Activated CD4-positive, alpha-beta T cell treated with anti-CD3 and anti-CD28 coated beads, Interleukin-2, amount 10 ng/mL, durations not matched to agents 24 days and 14 days (primary cell): ENCODE data around the gene TAF7L. TPM values are rescaled to one million over a fixed set of nuclear protein-coding genes. Genes with fewer than 3 reads are reported as not detected.

Experiments used
- DNase-seq: peaks from one replicate; pipeline ENCODE4 v3.0.0; 2022
- H3K27ac Mint-ChIP-seq: one replicate; pipeline ENCODE4 v1.8.0; 2022; ENCODE audit warnings: mild to moderate bottlenecking, mixed read lengths
- H3K27me3 Mint-ChIP-seq: one replicate; pipeline ENCODE4 v1.8.0; 2022; ENCODE audit warnings: mixed read lengths
- H3K36me3 Mint-ChIP-seq: one replicate; pipeline ENCODE4 v1.8.0; 2022; ENCODE audit warnings: low read depth, mild to moderate bottlenecking, mixed read lengths
- H3K4me1 Mint-ChIP-seq: one replicate; pipeline ENCODE4 v1.8.0; 2021; ENCODE audit warnings: mixed read lengths
- H3K4me3 Mint-ChIP-seq: one replicate; pipeline ENCODE4 v1.8.0; 2022; ENCODE audit warnings: mild to moderate bottlenecking, moderate library complexity, mixed read lengths
- H3K9me3 Mint-ChIP-seq: one replicate; pipeline ENCODE4 v1.8.0; 2021; ENCODE audit warnings: mixed read lengths
- intact Hi-C: fragments of 100-400 bp; cut with micrococcal nuclease; formaldehyde crosslinking; loops from one replicate; pipeline ENCODE4 v1.15.1; 2023
- total RNA-seq: library from RNA; stranded (reverse); gene quantifications from 2 replicates; pipeline ENCODE4 v1.2.3, GENCODE V29; 2022

TAF7L gene
- total RNA-seq, 1 donor from 2014 or later = 0.19 TPM

DNA sequence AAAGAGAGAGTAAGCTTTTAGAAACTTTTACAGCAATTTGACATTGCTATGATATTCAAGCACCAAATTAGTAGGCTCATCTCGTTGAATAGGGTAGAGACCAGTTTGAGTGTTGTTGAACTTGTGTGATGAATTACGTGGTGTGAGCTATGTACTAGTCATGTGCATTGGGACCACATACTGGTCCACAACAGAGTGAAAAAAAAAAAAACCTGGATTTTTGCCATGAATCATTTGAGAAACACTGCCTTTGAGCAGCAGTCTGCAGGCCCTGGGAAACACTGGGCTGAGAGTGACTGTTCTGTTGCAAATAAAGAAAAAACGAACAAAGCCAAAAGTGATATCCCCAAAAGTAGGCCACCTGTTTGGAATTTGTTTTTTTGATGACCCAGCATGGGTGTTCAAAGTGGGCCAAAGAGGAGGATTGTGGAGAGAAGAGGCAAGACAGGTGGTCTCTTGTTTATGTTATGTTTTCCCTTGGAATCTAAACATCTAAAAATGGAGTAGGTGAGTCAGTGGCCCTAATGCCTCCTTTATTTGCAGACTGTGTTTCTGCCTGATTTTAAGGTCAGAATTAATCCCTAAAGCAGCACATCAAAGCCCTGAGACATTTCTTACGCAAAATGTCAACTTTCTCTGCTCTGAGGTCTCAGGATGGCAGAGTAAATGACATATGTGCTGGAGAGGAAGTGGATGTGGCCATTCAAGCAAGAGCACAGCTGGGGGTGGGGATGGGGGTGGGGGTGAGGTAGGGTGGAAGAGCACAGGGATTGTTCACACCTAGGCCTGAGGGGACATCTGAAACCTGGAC is 33.5 kb downstream of the TAF7L start:
- H3K27me3 Mint-ChIP-seq = no peaks in the 10 kb centered on the region
- H3K36me3 Mint-ChIP-seq = no peaks in the 10 kb centered on the region
- intact Hi-C loops = no loop called here
- H3K4me1 Mint-ChIP-seq = peaks cover 4% of the 10 kb centered on the region
- DNase-seq = no peak
- H3K9me3 Mint-ChIP-seq = no peaks in the 10 kb centered on the region
- no peak overlapping the region for H3K27ac Mint-ChIP-seq
- H3K4me3 Mint-ChIP-seq = no peak overlapping the region

- Mint-ChIP-seq H3K27me3 (no peaks in the 10 kb centered on the region), H3K27ac (no peak overlapping the region)
- intact Hi-C loops = no loop called here
These were observed 38.5 kb downstream of the TAF7L start for GRCh38 chrX:101252634-101253033.

GRCh38 chrX:101241531-101241930 is 49.6 kb downstream of the TAF7L start:
- intact Hi-C loops = no loop called here

More at GRCh38 chrX:101252634-101253033, 38.5 kb downstream of the TAF7L start:
- peaks cover 2% of the 10 kb centered on the region for H3K4me1 Mint-ChIP-seq
- H3K9me3 Mint-ChIP-seq = no peaks in the 10 kb centered on the region
- no peaks in the 10 kb centered on the region for H3K36me3 Mint-ChIP-seq
- no peak overlapping the region for H3K4me3 Mint-ChIP-seq
- no peak for DNase-seq

DNA sequence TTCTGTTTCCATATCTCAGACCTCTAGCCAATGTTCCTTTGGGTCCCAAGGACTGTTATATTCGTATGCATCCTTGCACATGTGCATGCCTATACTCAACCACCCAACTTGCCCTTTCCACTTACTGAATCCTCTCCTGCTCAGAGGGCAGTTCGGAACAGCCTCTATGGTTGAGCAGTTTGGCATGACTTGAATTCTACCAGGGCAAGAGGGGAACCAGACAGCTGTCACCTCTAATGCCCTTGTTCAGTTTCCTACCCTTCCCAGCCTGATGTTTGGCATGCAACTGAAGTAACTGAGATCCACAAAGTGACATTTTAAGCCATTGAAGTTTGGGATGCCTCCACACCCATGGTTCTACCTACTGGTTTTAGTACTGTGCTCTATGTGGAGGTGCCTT is 54.1 kb downstream of the TAF7L start:
- no peaks in the 10 kb centered on the region for H3K27me3 Mint-ChIP-seq
- DNase-seq = no peak
- no peak overlapping the region for H3K4me3 Mint-ChIP-seq
- no peak overlapping the region for H3K27ac Mint-ChIP-seq
- H3K9me3 Mint-ChIP-seq = no peaks in the 10 kb centered on the region
- H3K36me3 Mint-ChIP-seq = no peaks in the 10 kb centered on the region
- no peaks in the 10 kb centered on the region for H3K4me1 Mint-ChIP-seq
- intact Hi-C loops = no loop called here

More at GRCh38 chrX:101241531-101241930, 49.6 kb downstream of the TAF7L start:
- Mint-ChIP-seq H3K9me3 (no peaks in the 10 kb centered on the region), H3K4me3 (no peak overlapping the region), H3K4me1 (no peaks in the 10 kb centered on the region), H3K36me3 (no peaks in the 10 kb centered on the region), H3K27me3 (no peaks in the 10 kb centered on the region), H3K27ac (no peak overlapping the region)
- no peak for DNase-seq

- Mint-ChIP-seq H3K27ac (no peak overlapping the region), H3K27me3 (no peaks in the 10 kb centered on the region), H3K36me3 (no peaks in the 10 kb centered on the region), H3K9me3 (no peaks in the 10 kb centered on the region), H3K4me3 (no peak overlapping the region), H3K4me1 (no peaks in the 10 kb centered on the region)
- intact Hi-C loops = no loop called here
- no peak for DNase-seq
These were observed 58.8 kb downstream of the TAF7L start for GRCh38 chrX:101232316-101232715.

DNA sequence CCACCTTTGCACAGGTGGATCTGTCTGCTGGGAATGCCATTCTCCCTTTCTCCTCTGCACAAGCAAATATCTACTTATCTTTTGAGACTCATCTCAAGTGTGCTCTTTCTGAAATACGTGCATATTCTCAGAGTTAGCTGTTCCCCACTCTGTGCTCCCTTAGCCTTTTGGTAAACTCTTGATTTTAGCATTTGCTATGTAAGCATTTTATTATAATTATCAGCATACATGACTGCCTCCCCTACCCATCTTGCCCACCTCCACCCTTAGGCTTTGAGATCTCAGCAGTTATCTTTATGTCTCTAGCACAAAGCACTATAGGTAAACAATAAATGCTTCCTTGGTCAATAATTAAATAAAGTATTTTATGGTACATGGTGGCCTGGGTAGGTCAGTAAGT is 60.1 kb downstream of the TAF7L start:
- H3K4me3 Mint-ChIP-seq = no peak overlapping the region

GRCh38 chrX:101230636-101231035 is 60.5 kb downstream of the TAF7L start:
- no peaks in the 10 kb centered on the region for H3K9me3 Mint-ChIP-seq
- intact Hi-C loops = no loop called here
- no peak overlapping the region for H3K4me3 Mint-ChIP-seq
- no peaks in the 10 kb centered on the region for H3K36me3 Mint-ChIP-seq
- no peaks in the 10 kb centered on the region for H3K27me3 Mint-ChIP-seq
- peaks cover 1% of the 10 kb centered on the region for H3K4me1 Mint-ChIP-seq
- DNase-seq = no peak
- no peak overlapping the region for H3K27ac Mint-ChIP-seq

More for the DNA sequence above, 60.1 kb downstream of the TAF7L start:
- Mint-ChIP-seq H3K27me3 (no peaks in the 10 kb centered on the region), H3K36me3 (no peaks in the 10 kb centered on the region), H3K9me3 (no peaks in the 10 kb centered on the region), H3K4me1 (peaks cover 1% of the 10 kb centered on the region), H3K27ac (no peak overlapping the region)
- DNase-seq = no peak
- intact Hi-C loops = no loop called here

- peaks cover 1% of the 10 kb centered on the region for H3K4me1 Mint-ChIP-seq
- DNase-seq = no peak
- no peaks in the 10 kb centered on the region for H3K36me3 Mint-ChIP-seq
- H3K9me3 Mint-ChIP-seq = no peaks in the 10 kb centered on the region
- no peak overlapping the region for H3K27ac Mint-ChIP-seq
- H3K27me3 Mint-ChIP-seq = no peaks in the 10 kb centered on the region
- intact Hi-C loops = no loop called here
- H3K4me3 Mint-ChIP-seq = no peak overlapping the region
These were observed 62.0 kb downstream of the TAF7L start for GRCh38 chrX:101229170-101229569.

GRCh38 chrX:101223226-101223625 is 67.9 kb downstream of the TAF7L start:
- H3K27me3 Mint-ChIP-seq = no peaks in the 10 kb centered on the region
- intact Hi-C loops = no loop called here
- no peak overlapping the region for H3K27ac Mint-ChIP-seq

DNA sequence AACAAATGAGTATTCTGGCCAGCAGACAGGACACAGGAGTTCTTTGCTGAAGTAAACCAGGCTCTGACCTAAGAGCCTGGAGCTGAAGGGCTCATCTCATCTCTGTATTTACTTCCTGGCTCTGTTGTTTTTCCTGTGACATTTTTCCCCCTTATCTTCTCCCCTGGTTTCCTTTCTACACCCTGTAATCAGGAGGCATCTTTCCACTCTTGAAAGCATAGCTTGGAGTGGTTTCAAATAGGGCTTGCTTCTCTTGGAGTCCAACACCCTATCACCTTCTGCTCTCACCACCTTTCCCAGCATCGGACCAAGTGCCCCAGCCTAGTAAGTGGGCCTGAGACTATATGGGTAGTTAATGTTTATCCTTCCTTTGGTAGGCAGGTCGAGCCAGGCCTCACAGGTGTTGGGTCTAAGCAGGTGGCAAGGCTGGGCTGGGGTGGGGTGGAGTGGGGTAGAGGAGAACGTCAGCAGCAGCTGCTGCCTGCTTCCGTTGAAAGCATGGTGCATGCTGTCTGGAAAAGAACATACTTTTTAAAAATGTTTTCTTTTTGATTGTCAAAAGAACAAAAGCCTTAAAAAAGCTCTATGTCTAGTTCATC is 70.4 kb downstream of the TAF7L start:
- Mint-ChIP-seq H3K27me3 (no peaks in the 10 kb centered on the region), H3K4me1 (no peaks in the 10 kb centered on the region), H3K4me3 (no peak overlapping the region), H3K27ac (no peak overlapping the region), H3K36me3 (no peaks in the 10 kb centered on the region), H3K9me3 (no peaks in the 10 kb centered on the region)
- DNase-seq = no peak
- intact Hi-C loops = no loop called here

More at GRCh38 chrX:101223226-101223625, 67.9 kb downstream of the TAF7L start:
- Mint-ChIP-seq H3K36me3 (no peaks in the 10 kb centered on the region), H3K9me3 (no peaks in the 10 kb centered on the region), H3K4me3 (no peak overlapping the region), H3K4me1 (peaks cover 1% of the 10 kb centered on the region)
- no peak for DNase-seq

GRCh38 chrX:101219864-101220346 is 71.2 kb downstream of the TAF7L start:
- H3K36me3 Mint-ChIP-seq = no peaks in the 10 kb centered on the region
- no peak overlapping the region for H3K4me3 Mint-ChIP-seq
- no peaks in the 10 kb centered on the region for H3K9me3 Mint-ChIP-seq
- no peaks in the 10 kb centered on the region for H3K27me3 Mint-ChIP-seq
- no peak overlapping the region for H3K27ac Mint-ChIP-seq
- intact Hi-C loops = no loop called here
- DNase-seq = no peak
- no peaks in the 10 kb centered on the region for H3K4me1 Mint-ChIP-seq

- intact Hi-C loops = no loop called here
- no peak for DNase-seq
- Mint-ChIP-seq H3K4me1 (no peaks in the 10 kb centered on the region), H3K9me3 (no peaks in the 10 kb centered on the region), H3K27me3 (no peaks in the 10 kb centered on the region), H3K27ac (no peak within 1 kb of the TSS), H3K36me3 (no peaks in the 10 kb centered on the region), H3K4me3 (no peak within 1 kb of the TSS)
These were observed 71.8 kb downstream of the TAF7L start, which contains the start of gene DRP2 for GRCh38 chrX:101219116-101219863. Gene DRP2 (plus strand): TSS chrX:101219786. CDS start chrX:101231648, 11,862 bp downstream.
